ENCODE measurements around the gene NLRC4.
"Not testable (repeated sequence)": the region's sequence is repeated elsewhere in the genome, so short reads cannot be mapped to it uniquely, and the experiment has no call there.

NLRC4 gene

GRCh38 chr2:32237996-32238395 lies 26.7 kb downstream of the NLRC4 start:
- no peak for DNase-seq

GRCh38 chr2:32237488-32237887 lies 27.2 kb downstream of the NLRC4 start:
- no peak for DNase-seq

- DNase-seq: no peak
Observed at GRCh38 chr2:32235315-32235714, 29.4 kb downstream of the NLRC4 start.

GRCh38 chr2:32231959-32232358 lies 32.7 kb downstream of the NLRC4 start:
- DNase-seq: no peak

GRCh38 chr2:32229635-32230034 lies 35.1 kb downstream of the NLRC4 start:
- no peak for DNase-seq

- DNase-seq: no peak
Observed at GRCh38 chr2:32228181-32228580, 36.5 kb downstream of the NLRC4 start.

GRCh38 chr2:32227492-32227891 lies 37.2 kb downstream of the NLRC4 start:
- no peak for DNase-seq

- no peak for DNase-seq
Observed at GRCh38 chr2:32222966-32223365, 41.7 kb downstream of the NLRC4 start.

GRCh38 chr2:32220445-32220844 lies 44.2 kb downstream of the NLRC4 start:
- DNase-seq: no peak

GRCh38 chr2:32212295-32212694 lies 52.4 kb downstream of the NLRC4 start:
- no peak for DNase-seq

GRCh38 chr2:32210767-32211408 lies 53.8 kb downstream of the NLRC4 start:
- DNase-seq: no peak

- DNase-seq: not testable (repeated sequence)
Observed at GRCh38 chr2:32203428-32203827, 61.3 kb downstream of the NLRC4 start.

- no peak for DNase-seq
Observed at GRCh38 chr2:32200814-32201213, 63.9 kb downstream of the NLRC4 start.

- no peak for DNase-seq
Observed at GRCh38 chr2:32192418-32192817, 72.3 kb downstream of the NLRC4 start.

- DNase-seq: no peak
Observed at GRCh38 chr2:32189011-32189410, 75.7 kb downstream of the NLRC4 start.

- no peak for DNase-seq
Observed at GRCh38 chr2:32182667-32183066, 82.0 kb downstream of the NLRC4 start.
